Spinal cord (tissue), 10 donors: ENCODE data around the gene FRMD4A. TPM values are rescaled to one million over a fixed set of nuclear protein-coding genes. Genes with fewer than 3 reads are reported as not detected.

Source experiments
- DNase-seq, 6 donors: peaks; one replicate each; pipeline versions ENCODE4 v3.0.0 to v3.0.0-alpha.2; 2013 to 2015; ENCODE audit warnings: low spot score in 6 of 6, low read depth in 4 of 6
- H3K27ac ChIP-seq: one replicate; pipeline ENCODE4 v1.5.1; 2013; ENCODE audit warnings: low read depth, low read length, control low read depth
- H3K27me3 ChIP-seq: one replicate; pipeline ENCODE4 v1.6.1; 2013; ENCODE audit warnings: low read length; ENCODE audit not compliant: control insufficient read depth, insufficient read depth
- H3K36me3 ChIP-seq: one replicate; pipeline ENCODE4 v1.6.1; 2013; ENCODE audit warnings: low read length; ENCODE audit not compliant: control insufficient read depth, insufficient read depth
- H3K4me1 ChIP-seq: one replicate; pipeline ENCODE4 v1.6.1; 2013; ENCODE audit warnings: low read length; ENCODE audit not compliant: control insufficient read depth, insufficient read depth
- H3K4me3 ChIP-seq: one replicate; pipeline ENCODE4 v1.5.1; 2013; ENCODE audit warnings: low read depth, low read length, control low read depth
- H3K9me3 ChIP-seq: one replicate; pipeline ENCODE4 v1.6.1; 2013; ENCODE audit warnings: low read length; ENCODE audit not compliant: control insufficient read depth, insufficient read depth
- WGBS: methylation state at CpG from one replicate; pipeline ENCODE4 v1.1.5; 2013; ENCODE audit warnings: missing lambda C conversion rate; ENCODE audit not compliant: insufficient coverage; 5-methylcytosine and 5-hydroxymethylcytosine counted together
- polyA plus RNA-seq, 2 donors: library from polyadenylated mRNA; unstranded; fragments of 120-200 nt; gene quantifications; one replicate each; pipeline ENCODE4 v1.2.1, GENCODE V29; 2013; ENCODE audit not compliant: insufficient read length in 2 of 2
- total RNA-seq, 2 donors: library from RNA; depleted of rRNA in 1 of 2; stranded (reverse); fragments of 120-200 nt in 1 of 2; fragments of >200 nt in 1 of 2; gene quantifications; one replicate each; pipeline versions ENCODE4 v1.2.3 to v1.2.4, GENCODE V29; 2013 to 2014
- donor health status: healthy.

FRMD4A gene
- total and polyA plus RNA-seq, 4 donors: 75.4 to 97.8 (median 91.8) TPM

DNA sequence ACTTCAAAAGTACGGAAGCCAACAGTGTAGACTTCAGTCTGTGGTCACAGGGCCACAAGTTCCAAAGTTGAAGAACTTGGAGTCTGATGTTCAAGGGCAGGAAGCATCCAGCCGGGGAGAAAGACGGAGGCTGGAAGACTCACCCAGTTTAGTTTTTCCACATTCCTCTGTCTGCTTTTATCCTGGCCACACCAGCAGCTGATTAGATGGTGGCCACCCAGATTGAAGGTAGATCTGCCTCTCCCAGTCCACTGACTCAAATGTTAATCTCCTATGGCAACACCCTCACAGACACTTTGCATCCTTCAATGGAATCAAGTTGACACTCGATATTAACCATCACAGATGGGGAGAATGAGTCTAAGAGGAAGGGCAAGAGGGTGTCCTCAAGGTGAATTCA lies 19.3 kb upstream of the FRMD4A start:
- no peak for DNase-seq
- Histone ChIP-seq H3K36me3 (no peaks in the 10 kb centered on the region), H3K27me3 (no peaks in the 10 kb centered on the region), H3K4me3 (no peak overlapping the region), H3K27ac (no peak overlapping the region), H3K9me3 (no peaks in the 10 kb centered on the region), H3K4me1 (no peaks in the 10 kb centered on the region)
- WGBS: 92% methylated on average over 2 of the region's 4 CpGs

DNA sequence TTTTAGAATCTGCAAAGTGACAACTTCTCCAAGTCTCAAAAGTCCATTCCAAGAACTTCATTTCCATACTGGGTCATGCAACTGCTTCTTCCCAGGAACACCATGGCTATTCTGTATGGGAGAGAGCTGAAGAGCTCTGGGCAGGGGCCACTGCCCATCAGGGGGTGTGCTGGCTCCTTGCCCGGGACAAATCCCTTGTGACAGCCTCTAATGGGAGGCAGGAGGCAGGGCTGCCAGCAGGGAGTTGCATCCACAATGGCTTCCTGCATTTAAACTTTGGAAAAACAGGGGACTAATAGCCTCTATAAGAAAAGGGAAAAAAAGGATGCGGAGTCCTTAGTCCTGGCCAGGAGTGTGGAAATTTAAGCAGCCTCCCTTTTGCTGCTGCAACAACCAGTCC lies 18.4 kb upstream of the FRMD4A start:
- H3K9me3 ChIP-seq: no peaks in the 10 kb centered on the region
- no peak overlapping the region for H3K4me3 ChIP-seq
- H3K4me1 ChIP-seq: no peaks in the 10 kb centered on the region
- no peaks in the 10 kb centered on the region for H3K27me3 ChIP-seq
- H3K36me3 ChIP-seq: no peaks in the 10 kb centered on the region
- DNase-seq: peak in 3 of 6 donors; percentile 26 to 85 (median 44)
- 20% methylated on average over 1 of the region's 2 CpGs for WGBS
- peak overlapping the region; percentile 48 for H3K27ac ChIP-seq

DNA sequence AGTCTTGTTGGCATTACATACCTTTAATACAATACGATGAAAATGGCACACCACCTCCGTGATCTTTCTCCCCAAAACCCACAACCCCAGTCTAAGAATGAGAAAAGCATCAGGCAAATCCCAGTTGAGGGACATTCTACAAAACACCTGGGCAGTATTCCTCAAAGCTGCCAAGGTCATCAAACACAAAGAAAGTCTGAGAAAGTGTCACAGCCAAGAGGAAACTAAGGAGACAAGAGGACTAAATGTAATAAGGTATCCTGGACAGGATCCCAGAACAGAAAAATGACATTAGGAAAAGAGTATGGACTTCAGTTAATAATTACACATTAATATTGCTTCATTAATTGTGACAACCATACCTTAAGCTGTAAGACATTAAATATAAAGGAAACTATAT lies 14.5 kb upstream of the FRMD4A start:
- WGBS: no CpG with 5 or more reads among the region's 2 CpGs
- no peaks in the 10 kb centered on the region for H3K36me3 ChIP-seq

DNA sequence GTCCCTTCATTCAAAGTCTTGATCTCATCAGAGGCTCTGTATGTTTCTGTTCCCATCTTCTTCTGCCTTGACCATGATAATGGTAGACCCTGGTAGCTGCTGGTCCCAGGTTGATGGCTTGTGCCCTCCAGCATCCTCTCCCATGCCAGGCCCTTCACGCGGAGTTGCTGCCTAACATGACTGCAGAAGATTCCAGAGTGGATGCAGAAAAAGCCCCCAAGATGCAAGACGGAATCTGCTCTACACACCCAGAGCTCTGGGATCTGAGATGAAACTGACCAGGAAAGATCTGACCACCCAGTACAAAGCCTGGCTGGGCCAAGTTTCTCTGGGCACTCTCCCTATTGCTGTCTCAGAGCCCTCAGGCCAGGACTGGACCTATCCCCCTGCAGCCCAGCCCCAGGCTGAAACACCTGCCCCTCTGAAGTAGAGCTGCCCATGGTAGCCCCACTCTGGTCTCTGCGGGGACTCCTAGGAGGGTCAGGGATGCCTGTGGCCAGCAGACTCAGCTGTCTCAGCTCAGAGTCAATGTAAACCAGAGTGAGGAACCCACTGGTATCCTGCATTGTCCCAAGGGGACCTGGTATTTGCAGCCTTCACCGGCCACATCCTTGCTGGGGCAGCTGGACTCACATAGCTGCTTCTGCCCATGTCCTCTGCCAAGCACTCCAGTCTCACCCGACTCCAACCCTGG lies 9.5 kb upstream of the FRMD4A start:
- H3K36me3 ChIP-seq: no peaks in the 10 kb centered on the region
- H3K4me3 ChIP-seq: no peak overlapping the region
- no peak overlapping the region for H3K27ac ChIP-seq
- H3K4me1 ChIP-seq: no peaks in the 10 kb centered on the region
- H3K27me3 ChIP-seq: no peaks in the 10 kb centered on the region
- WGBS: 96% methylated on average over 6 of the region's 6 CpGs
- H3K9me3 ChIP-seq: no peaks in the 10 kb centered on the region
- no peak for DNase-seq

More for the DNA sequence above, 14.5 kb upstream of the FRMD4A start:
- Histone ChIP-seq H3K27ac (no peak overlapping the region), H3K4me1 (no peaks in the 10 kb centered on the region), H3K9me3 (no peaks in the 10 kb centered on the region), H3K27me3 (no peaks in the 10 kb centered on the region), H3K4me3 (no peak overlapping the region)
- no peak for DNase-seq

DNA sequence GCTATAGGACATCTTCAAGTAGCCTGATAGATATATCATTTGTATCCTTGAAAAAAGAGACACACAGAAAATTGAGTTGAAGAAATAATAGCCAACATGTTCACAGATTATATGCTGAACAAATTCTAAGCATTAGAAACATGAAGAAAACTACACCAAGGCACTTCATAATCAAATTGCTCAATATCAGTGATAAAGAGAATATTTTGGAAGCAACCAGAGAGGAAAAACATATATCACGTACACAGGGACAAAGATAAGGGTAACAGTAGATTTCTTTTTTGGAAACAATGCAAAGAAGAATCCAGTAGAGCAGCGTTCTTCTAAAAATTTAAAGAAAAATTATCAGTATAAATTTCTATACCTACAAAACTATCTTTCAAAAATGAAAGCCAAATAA lies 6.0 kb upstream of the FRMD4A start:
- WGBS: no CpG with 5 or more reads among the region's 2 CpGs
- Histone ChIP-seq H3K36me3 (no peaks in the 10 kb centered on the region), H3K4me1 (no peaks in the 10 kb centered on the region), H3K27ac (no peak overlapping the region), H3K27me3 (no peaks in the 10 kb centered on the region), H3K9me3 (no peaks in the 10 kb centered on the region), H3K4me3 (no peak overlapping the region)
- DNase-seq: no peak

DNA sequence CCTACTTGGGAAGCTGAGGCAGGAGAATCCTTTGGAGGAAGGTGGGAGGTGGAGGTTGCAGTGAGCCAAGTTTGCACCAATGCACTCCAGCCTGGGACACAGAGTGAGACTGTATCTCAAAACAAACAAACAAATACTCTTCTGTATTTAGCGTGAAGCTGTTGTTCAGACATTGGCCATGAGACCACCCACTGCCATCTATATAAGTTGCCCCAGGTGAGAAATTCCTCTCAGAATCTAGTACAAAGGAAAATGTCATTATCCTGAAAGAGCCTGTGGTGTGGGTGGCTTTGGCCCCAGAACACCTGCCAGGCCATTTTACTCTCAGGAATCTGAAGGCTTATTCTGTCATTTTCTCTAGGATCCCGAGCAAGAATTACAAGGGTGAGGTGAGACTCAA lies 4.0 kb upstream of the FRMD4A start:
- no peak for DNase-seq
- Histone ChIP-seq H3K4me3 (no peak overlapping the region), H3K9me3 (no peaks in the 10 kb centered on the region), H3K36me3 (no peaks in the 10 kb centered on the region), H3K4me1 (peaks cover 4% of the 10 kb centered on the region), H3K27me3 (peaks cover 2% of the 10 kb centered on the region), H3K27ac (no peak overlapping the region)
- WGBS: no CpG with 5 or more reads among the region's 2 CpGs

DNA sequence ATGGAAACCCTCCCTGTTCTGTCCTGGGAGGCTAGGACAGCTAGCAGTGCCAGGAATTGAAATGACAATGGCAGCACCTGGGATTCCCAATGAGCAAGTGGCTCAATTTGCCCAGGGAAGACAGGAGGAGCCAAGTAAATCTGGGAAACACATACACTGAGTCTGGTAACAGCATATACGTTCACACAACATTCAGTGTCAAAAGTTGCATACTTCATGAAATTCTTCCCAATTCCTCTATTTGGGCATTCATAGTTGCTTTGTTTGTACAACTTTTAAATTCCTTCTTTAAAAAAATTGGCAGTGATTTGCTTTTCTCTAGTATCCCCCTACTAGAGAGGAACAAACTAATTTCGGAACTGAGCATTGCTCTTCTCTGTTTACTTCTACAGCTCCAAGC lies 2.9 kb upstream of the FRMD4A start:
- DNase-seq: peak in 1 of 6 donors; percentile 23
- Histone ChIP-seq H3K9me3 (no peaks in the 10 kb centered on the region), H3K4me1 (peaks cover 5% of the 10 kb centered on the region), H3K4me3 (no peak overlapping the region), H3K27me3 (peaks cover 2% of the 10 kb centered on the region), H3K27ac (no peak overlapping the region), H3K36me3 (no peaks in the 10 kb centered on the region)
- WGBS: 100% methylated on average over 1 of the region's 2 CpGs

DNA sequence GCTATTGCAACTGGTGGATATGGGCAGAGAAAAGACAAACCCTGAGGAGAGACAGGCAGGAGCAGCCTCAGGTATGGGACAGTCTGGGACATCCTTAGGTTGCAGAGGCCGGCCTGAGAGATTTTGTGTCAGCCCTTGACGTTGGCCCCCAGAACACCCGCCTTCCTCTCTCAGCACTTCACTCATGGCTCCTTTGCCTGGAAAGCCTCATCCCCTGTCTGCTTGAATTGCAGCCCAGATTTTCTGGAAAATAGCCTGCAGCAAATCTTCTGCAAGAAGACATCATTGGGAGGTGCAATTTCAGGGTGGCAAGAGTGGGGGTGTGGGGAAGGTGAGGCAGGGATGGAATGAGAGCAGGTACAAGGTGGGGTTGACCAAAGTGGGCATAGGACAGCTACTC lies 2.2 kb upstream of the FRMD4A start:
- Histone ChIP-seq H3K4me3 (no peak overlapping the region), H3K27ac (no peak overlapping the region), H3K36me3 (no peaks in the 10 kb centered on the region), H3K9me3 (no peaks in the 10 kb centered on the region), H3K4me1 (peaks cover 5% of the 10 kb centered on the region), H3K27me3 (peaks cover 2% of the 10 kb centered on the region)
- DNase-seq: peak in 1 of 6 donors; percentile 48
- WGBS: 94% methylated on average over 3 of the region's 3 CpGs

DNA sequence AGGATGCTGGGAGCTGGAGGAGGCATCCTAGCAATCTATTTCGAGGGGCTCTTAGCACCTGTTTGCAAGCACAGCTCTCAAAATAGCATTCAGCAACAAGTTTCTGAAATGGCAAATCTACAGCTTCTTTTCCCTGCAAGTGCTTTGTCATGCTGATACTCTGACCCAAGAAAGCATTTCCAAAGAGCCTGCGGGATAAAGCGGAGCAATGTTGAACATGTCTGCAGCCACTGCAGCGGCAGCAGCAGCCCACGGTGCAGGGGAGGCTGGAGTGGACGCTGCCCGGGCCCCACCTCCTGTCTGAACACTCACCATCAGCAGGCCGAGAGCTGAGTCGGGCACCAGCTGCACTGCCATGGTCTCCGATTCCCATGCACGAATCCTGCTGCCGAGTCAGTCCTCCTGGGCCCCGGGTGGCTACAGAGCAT lies 964 bp downstream of the FRMD4A start:
- peaks cover 5% of the 10 kb centered on the region for H3K4me1 ChIP-seq
- peak overlapping the region; percentile 31 for H3K4me3 ChIP-seq
- H3K36me3 ChIP-seq: no peaks in the 10 kb centered on the region
- DNase-seq: peak in 3 of 6 donors; percentile 12 to 76 (median 51)
- H3K27ac ChIP-seq: no peak overlapping the region
- WGBS: 14% methylated on average over 13 of the region's 13 CpGs
- H3K9me3 ChIP-seq: no peaks in the 10 kb centered on the region
- peaks cover 2% of the 10 kb centered on the region for H3K27me3 ChIP-seq

DNA sequence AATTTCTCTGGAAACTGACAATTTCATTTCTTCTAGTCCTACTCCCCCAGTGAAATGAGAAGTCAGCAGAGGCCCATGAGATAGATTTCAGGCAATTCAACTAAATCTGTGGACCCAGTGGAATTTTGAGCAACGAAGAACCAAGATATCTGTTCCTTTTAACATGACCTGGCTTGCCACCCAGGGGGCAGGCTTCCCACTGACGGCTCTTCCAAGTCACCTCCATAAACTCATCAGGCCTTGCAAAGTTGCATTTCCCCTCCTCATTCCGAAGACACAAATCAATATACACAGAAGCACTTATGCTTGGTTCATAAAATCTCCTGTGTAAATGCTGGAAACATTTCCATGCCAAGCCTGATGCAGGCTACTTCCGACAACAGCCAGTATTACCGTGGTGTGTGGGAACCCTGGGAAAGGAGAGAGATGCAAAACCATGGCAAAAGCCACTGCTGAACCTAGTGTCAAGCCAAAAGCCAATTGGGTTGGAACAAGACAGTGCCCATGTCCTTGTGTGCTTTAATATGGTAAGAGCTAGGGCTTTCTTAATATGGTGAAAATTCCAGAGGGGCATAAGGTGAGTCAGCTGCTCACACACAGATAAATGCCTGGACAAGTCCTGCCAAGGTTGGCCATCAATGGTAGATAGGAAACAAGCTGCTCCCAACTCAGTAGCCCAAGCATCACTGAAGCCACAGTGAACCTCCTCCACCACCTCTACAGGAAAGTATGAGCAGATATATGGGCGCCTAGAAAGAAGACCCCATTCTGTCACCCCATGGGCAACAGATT lies 1.6 kb downstream of the FRMD4A start:
- DNase-seq: no peak
- Histone ChIP-seq H3K27me3 (peaks cover 2% of the 10 kb centered on the region), H3K4me3 (peak overlapping the region; percentile 31), H3K36me3 (no peaks in the 10 kb centered on the region), H3K9me3 (no peaks in the 10 kb centered on the region), H3K4me1 (peaks cover 5% of the 10 kb centered on the region), H3K27ac (no peak overlapping the region)
- 86% methylated on average over 5 of the region's 6 CpGs for WGBS
